ENCODE data around the gene NRXN3.

The NRXN3 gene

GRCh38 chr14:79730196-79730595, 1560.0 kb downstream of the NRXN3 start:
- no peak overlapping the region for H3K9ac ChIP-seq (ENCODE audit: low read depth, low read length)
- 97% methylated on average over 2 of the region's 2 CpGs for WGBS
- H3K36me3 ChIP-seq (ENCODE audit: insufficient read depth, low read length) = no peaks in the 10 kb centered on the region

GRCh38 chr14:79730953-79731352, 1560.8 kb downstream of the NRXN3 start:
- Histone ChIP-seq H3K27me3 (ENCODE audit: insufficient read depth, low read length) (no peaks in the 10 kb centered on the region), H3K4me1 (ENCODE audit: insufficient read depth, low read length) (peaks cover 5% of the 10 kb centered on the region; the same call in 1 of the 2 replicates), H3K9me3 (ENCODE audit: insufficient read depth, low read depth, low read length) (peaks cover 9% of the 10 kb centered on the region), H3K4me3 (ENCODE audit: low read length) (no peak overlapping the region), H3K36me3 (ENCODE audit: insufficient read depth, low read length) (no peaks in the 10 kb centered on the region), H3K9ac (ENCODE audit: low read depth, low read length) (no peak overlapping the region), H3K27ac (ENCODE audit: low read depth, low read length) (no peak overlapping the region)
- WGBS = 89% methylated on average over 4 of the region's 5 CpGs

More at GRCh38 chr14:79730196-79730595, 1560.0 kb downstream of the NRXN3 start:
- Histone ChIP-seq H3K27me3 (ENCODE audit: insufficient read depth, low read length) (no peaks in the 10 kb centered on the region), H3K27ac (ENCODE audit: low read depth, low read length) (no peak overlapping the region), H3K4me1 (ENCODE audit: insufficient read depth, low read length) (peaks cover 5% of the 10 kb centered on the region; the same call in 1 of the 2 replicates), H3K9me3 (ENCODE audit: insufficient read depth, low read depth, low read length) (peaks cover 1% of the 10 kb centered on the region; the same call in 1 of the 2 replicates), H3K4me3 (ENCODE audit: low read length) (no peak overlapping the region)

- Histone ChIP-seq H3K36me3 (ENCODE audit: insufficient read depth, low read length) (no peaks in the 10 kb centered on the region), H3K9ac (ENCODE audit: low read depth, low read length) (no peak overlapping the region), H3K4me3 (ENCODE audit: low read length) (no peak overlapping the region), H3K4me1 (ENCODE audit: insufficient read depth, low read length) (peaks cover 5% of the 10 kb centered on the region; the same call in 1 of the 2 replicates), H3K9me3 (ENCODE audit: insufficient read depth, low read depth, low read length) (peaks cover 29% of the 10 kb centered on the region), H3K27me3 (ENCODE audit: insufficient read depth, low read length) (no peaks in the 10 kb centered on the region), H3K27ac (ENCODE audit: low read depth, low read length) (no peak overlapping the region)
- WGBS = 93% methylated on average over 7 of the region's 8 CpGs
These were observed 1562.9 kb downstream of the NRXN3 start for GRCh38 chr14:79732911-79733655.

DNA sequence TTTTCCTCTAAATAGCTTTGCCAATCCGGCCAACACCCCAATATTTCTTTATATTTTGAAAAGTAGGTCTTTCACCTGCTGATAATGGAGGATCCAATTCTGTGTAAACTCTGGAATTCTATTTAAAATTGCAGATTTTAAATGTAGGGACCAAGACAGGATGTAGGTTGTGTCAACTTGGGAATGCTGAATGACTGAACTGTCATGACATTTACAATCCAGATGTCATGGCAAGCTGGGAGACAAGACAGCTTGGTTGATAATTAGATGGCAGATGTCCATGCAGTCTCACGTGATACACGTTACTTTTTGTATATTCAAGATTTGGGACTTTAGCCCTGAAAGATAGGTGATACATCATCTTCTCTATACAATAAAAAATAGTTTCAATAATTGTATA, 1564.0 kb downstream of the NRXN3 start:
- H3K27me3 ChIP-seq (ENCODE audit: insufficient read depth, low read length) = no peaks in the 10 kb centered on the region

GRCh38 chr14:79734656-79735055, 1564.5 kb downstream of the NRXN3 start:
- Histone ChIP-seq H3K4me3 (ENCODE audit: low read length) (no peak overlapping the region), H3K4me1 (ENCODE audit: insufficient read depth, low read length) (no peaks in the 10 kb centered on the region), H3K27me3 (ENCODE audit: insufficient read depth, low read length) (no peaks in the 10 kb centered on the region), H3K9ac (ENCODE audit: low read depth, low read length) (no peak overlapping the region), H3K27ac (ENCODE audit: low read depth, low read length) (no peak overlapping the region), H3K36me3 (ENCODE audit: insufficient read depth, low read length) (no peaks in the 10 kb centered on the region), H3K9me3 (ENCODE audit: insufficient read depth, low read depth, low read length) (peaks cover 29% of the 10 kb centered on the region)
- 95% methylated on average over 1 of the region's 1 CpG for WGBS

More for the DNA sequence above, 1564.0 kb downstream of the NRXN3 start:
- no peaks in the 10 kb centered on the region for H3K4me1 ChIP-seq (ENCODE audit: insufficient read depth, low read length)
- no peaks in the 10 kb centered on the region for H3K36me3 ChIP-seq (ENCODE audit: insufficient read depth, low read length)
- H3K4me3 ChIP-seq (ENCODE audit: low read length) = no peak overlapping the region
- 90% methylated on average over 2 of the region's 3 CpGs for WGBS
- H3K9ac ChIP-seq (ENCODE audit: low read depth, low read length) = no peak overlapping the region
- H3K9me3 ChIP-seq (ENCODE audit: insufficient read depth, low read depth, low read length) = peaks cover 29% of the 10 kb centered on the region
- no peak overlapping the region for H3K27ac ChIP-seq (ENCODE audit: low read depth, low read length)

GRCh38 chr14:79735121-79735520, 1564.9 kb downstream of the NRXN3 start:
- WGBS = 97% methylated on average over 2 of the region's 3 CpGs
- no peaks in the 10 kb centered on the region for H3K27me3 ChIP-seq (ENCODE audit: insufficient read depth, low read length)
- no peak overlapping the region for H3K27ac ChIP-seq (ENCODE audit: low read depth, low read length)
- no peaks in the 10 kb centered on the region; the same call in 1 of the 2 replicates for H3K4me1 ChIP-seq (ENCODE audit: insufficient read depth, low read length)
- H3K36me3 ChIP-seq (ENCODE audit: insufficient read depth, low read length) = no peaks in the 10 kb centered on the region
- H3K9me3 ChIP-seq (ENCODE audit: insufficient read depth, low read depth, low read length) = peaks cover 29% of the 10 kb centered on the region
- no peak overlapping the region for H3K4me3 ChIP-seq (ENCODE audit: low read length)
- no peak overlapping the region for H3K9ac ChIP-seq (ENCODE audit: low read depth, low read length)

DNA sequence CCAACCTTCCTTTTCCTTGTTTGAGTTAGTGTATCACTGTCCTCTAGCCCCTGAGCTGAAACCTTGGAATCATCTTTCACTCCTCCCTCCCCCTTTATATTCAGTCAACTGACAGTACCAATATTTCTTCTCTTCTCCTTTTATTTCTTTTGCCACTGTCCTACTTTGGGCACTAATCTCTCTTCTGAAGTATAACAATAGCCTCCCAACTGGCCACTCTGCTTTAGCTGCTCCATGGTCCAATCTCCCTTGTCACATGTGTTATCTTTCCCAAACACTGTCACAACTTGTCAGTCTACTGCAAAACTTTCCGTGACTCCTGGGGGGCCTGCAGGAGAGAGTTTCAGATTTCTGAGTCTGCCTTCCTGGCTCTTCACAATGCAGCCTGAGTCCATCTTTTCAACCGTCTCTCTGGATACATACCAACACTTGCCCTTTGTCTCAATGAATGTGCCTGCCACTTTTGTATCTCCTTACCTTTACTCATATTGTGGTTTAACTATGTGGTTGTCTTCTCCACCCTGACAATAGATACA, 1570.0 kb downstream of the NRXN3 start:
- Histone ChIP-seq H3K27ac (ENCODE audit: low read depth, low read length) (no peak overlapping the region), H3K4me1 (ENCODE audit: insufficient read depth, low read length) (peaks cover 2% of the 10 kb centered on the region), H3K36me3 (ENCODE audit: insufficient read depth, low read length) (no peaks in the 10 kb centered on the region), H3K27me3 (ENCODE audit: insufficient read depth, low read length) (no peaks in the 10 kb centered on the region), H3K9ac (ENCODE audit: low read depth, low read length) (no peak overlapping the region), H3K4me3 (ENCODE audit: low read length) (no peak overlapping the region), H3K9me3 (ENCODE audit: insufficient read depth, low read depth, low read length) (peaks cover 29% of the 10 kb centered on the region)
- 66% methylated on average over 2 of the region's 2 CpGs for WGBS

DNA sequence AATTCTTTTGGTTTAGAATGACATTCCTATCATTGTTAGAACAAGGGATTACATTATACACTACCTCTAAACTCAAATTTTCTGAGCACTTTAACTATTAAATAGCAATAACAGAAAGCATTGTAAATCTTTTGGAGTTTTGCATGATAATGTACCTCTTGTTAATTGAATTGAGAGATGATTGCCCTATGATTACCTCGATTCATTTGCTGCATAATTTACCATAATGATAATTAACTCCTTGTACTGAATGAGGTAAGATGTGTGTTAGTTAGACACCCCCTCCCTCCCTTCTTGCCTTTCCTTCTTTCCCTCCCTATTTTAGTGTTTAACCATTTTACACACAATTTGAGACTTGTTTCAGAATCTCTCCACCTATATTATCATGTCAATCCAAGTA, 1572.0 kb downstream of the NRXN3 start:
- H3K4me3 ChIP-seq (ENCODE audit: low read length) = no peak overlapping the region
- no peaks in the 10 kb centered on the region for H3K27me3 ChIP-seq (ENCODE audit: insufficient read depth, low read length)
- H3K27ac ChIP-seq (ENCODE audit: low read depth, low read length) = no peak overlapping the region
- WGBS = no CpG with 5 or more reads among the region's 1 CpG
- H3K9me3 ChIP-seq (ENCODE audit: insufficient read depth, low read depth, low read length) = peaks cover 9% of the 10 kb centered on the region
- H3K9ac ChIP-seq (ENCODE audit: low read depth, low read length) = no peak overlapping the region
- H3K36me3 ChIP-seq (ENCODE audit: insufficient read depth, low read length) = no peaks in the 10 kb centered on the region
- H3K4me1 ChIP-seq (ENCODE audit: insufficient read depth, low read length) = peaks cover 2% of the 10 kb centered on the region

DNA sequence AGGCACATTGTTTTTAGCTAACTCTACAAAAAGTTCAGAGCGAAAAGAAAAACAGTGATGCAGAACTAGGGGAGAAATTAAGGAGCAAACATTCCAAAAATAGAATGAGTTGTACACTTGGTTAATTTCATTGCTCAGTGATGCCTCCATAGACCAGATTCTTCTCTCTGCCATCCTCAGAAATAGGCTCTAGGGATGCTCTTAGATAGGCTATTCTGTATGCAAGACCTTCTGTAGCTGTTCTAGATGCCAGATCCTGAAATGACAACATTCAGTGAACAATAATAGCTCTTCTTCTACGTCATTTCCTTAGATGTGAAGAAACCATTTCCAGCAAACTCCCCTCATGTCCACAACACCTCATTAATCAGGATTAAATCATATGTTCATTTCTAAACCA, 1574.9 kb downstream of the NRXN3 start:
- peaks cover 2% of the 10 kb centered on the region; the same call in 1 of the 2 replicates for H3K4me1 ChIP-seq (ENCODE audit: insufficient read depth, low read length)
- no peak overlapping the region for H3K4me3 ChIP-seq (ENCODE audit: low read length)
- no peak overlapping the region for H3K9ac ChIP-seq (ENCODE audit: low read depth, low read length)
- no peak overlapping the region for H3K27ac ChIP-seq (ENCODE audit: low read depth, low read length)
- H3K27me3 ChIP-seq (ENCODE audit: insufficient read depth, low read length) = no peaks in the 10 kb centered on the region
- 91% methylated on average over 2 of the region's 2 CpGs for WGBS
- no peaks in the 10 kb centered on the region for H3K9me3 ChIP-seq (ENCODE audit: insufficient read depth, low read depth, low read length)
- no peaks in the 10 kb centered on the region for H3K36me3 ChIP-seq (ENCODE audit: insufficient read depth, low read length)

DNA sequence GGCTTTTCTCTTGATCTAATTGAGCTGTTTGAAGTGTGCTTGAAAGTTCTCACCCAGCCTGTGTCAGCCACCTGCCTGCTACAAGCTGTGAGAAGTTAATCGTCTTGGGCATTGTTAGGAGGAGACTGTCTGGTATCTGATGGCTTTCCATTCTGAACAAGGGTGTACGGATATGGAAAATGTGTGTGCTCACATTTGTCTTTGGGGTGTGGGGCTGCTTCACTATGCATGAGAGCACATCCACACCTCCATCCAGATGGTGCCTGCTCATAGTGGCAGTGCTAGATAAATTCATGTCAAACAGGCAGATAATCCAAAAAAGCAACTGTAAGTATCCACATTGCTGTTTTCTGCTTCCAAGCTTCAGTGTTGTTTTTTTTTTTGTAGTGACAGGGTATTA, 1578.9 kb downstream of the NRXN3 start:
- Histone ChIP-seq H3K27ac (ENCODE audit: low read depth, low read length) (no peak overlapping the region), H3K27me3 (ENCODE audit: insufficient read depth, low read length) (no peaks in the 10 kb centered on the region), H3K4me1 (ENCODE audit: insufficient read depth, low read length) (no peaks in the 10 kb centered on the region), H3K36me3 (ENCODE audit: insufficient read depth, low read length) (no peaks in the 10 kb centered on the region), H3K9me3 (ENCODE audit: insufficient read depth, low read depth, low read length) (no peaks in the 10 kb centered on the region), H3K9ac (ENCODE audit: low read depth, low read length) (no peak overlapping the region), H3K4me3 (ENCODE audit: low read length) (no peak overlapping the region)
- WGBS = 90% methylated on average over 2 of the region's 2 CpGs

DNA sequence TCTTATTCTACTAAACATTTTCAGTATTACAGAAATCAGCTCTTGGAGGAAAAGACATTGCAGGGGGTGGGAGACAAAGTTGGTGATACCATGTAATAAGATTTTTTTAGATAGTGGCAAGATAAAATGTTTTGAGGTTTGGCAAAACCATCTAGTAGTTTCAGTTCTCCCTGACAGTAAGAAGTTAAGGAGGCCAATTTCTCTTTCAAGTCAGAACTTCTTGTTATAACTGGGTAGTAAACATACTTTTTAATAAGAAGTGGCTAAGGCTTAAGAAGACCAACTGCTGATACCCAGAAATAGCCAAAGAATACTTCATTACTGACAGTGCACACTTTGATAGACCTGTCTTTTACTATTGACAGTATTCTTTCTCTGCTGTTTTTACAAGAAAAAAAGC, 1588.8 kb downstream of the NRXN3 start:
- H3K4me1 ChIP-seq (ENCODE audit: insufficient read depth, low read length) = no peaks in the 10 kb centered on the region
- no peaks in the 10 kb centered on the region for H3K36me3 ChIP-seq (ENCODE audit: insufficient read depth, low read length)
- H3K9me3 ChIP-seq (ENCODE audit: insufficient read depth, low read depth, low read length) = no peaks in the 10 kb centered on the region
- H3K9ac ChIP-seq (ENCODE audit: low read depth, low read length) = no peak overlapping the region
- no peak overlapping the region for H3K4me3 ChIP-seq (ENCODE audit: low read length)
- H3K27ac ChIP-seq (ENCODE audit: low read depth, low read length) = no peak overlapping the region
- no peaks in the 10 kb centered on the region for H3K27me3 ChIP-seq (ENCODE audit: insufficient read depth, low read length)

All from HUES64 (cell line).